H9 (cell line): Measurements from ENCODE around the gene ACACA. TPM values are rescaled to one million over a fixed set of nuclear protein-coding genes. Genes with fewer than 3 reads are reported as not detected.

ENCODE experiments used
- DNase-seq: peaks from one replicate; pipeline ENCODE4 v3.0.0-alpha.2; 2017
- H2AFZ ChIP-seq: one replicate; pipeline ENCODE4 v1.6.1; 2013; ENCODE audit warnings: mild to moderate bottlenecking, low read length, control low read depth, moderate library complexity
- H2AK5ac ChIP-seq: 2 replicates; pipeline ENCODE4 v1.6.1; 2013; ENCODE audit warnings: low read length, control low read depth, mixed read lengths; ENCODE audit not compliant: insufficient read length
- H2BK120ac ChIP-seq: one replicate; pipeline ENCODE4 v1.6.1; 2013; ENCODE audit warnings: low read depth, mild to moderate bottlenecking, low read length, control low read depth, inconsistent platforms; ENCODE audit not compliant: poor library complexity, severe bottlenecking
- H2BK12ac ChIP-seq: 2 replicates; pipeline ENCODE4 v1.6.1; 2013; ENCODE audit warnings: low read length, control low read depth, mixed read lengths, low read depth; ENCODE audit not compliant: insufficient read length
- H2BK15ac ChIP-seq: 2 replicates; pipeline ENCODE4 v1.6.1; 2013; ENCODE audit warnings: low read depth, low read length, control low read depth
- H2BK20ac ChIP-seq: one replicate; pipeline ENCODE4 v1.6.1; 2013; ENCODE audit warnings: low read depth, mild to moderate bottlenecking, low read length, control low read depth, inconsistent platforms; ENCODE audit not compliant: poor library complexity, severe bottlenecking
- H2BK5ac ChIP-seq: 2 replicates; pipeline ENCODE4 v1.6.1; 2013; ENCODE audit warnings: low read length, control low read depth, mixed read lengths; ENCODE audit not compliant: insufficient read length
- H3K14ac ChIP-seq: 2 replicates; pipeline ENCODE4 v1.6.1; 2013; ENCODE audit warnings: low read length, control low read depth; ENCODE audit not compliant: insufficient read depth
- H3K18ac ChIP-seq: 2 replicates; pipeline ENCODE4 v1.6.1; 2013; ENCODE audit warnings: low read depth, mild to moderate bottlenecking, mixed read lengths, low read length, control low read depth; ENCODE audit not compliant: insufficient read length
- H3K23ac ChIP-seq: 2 replicates; pipeline ENCODE4 v1.6.1; 2013; ENCODE audit warnings: low read length, control low read depth, mixed read lengths, low read depth; ENCODE audit not compliant: insufficient read length
- H3K23me2 ChIP-seq: 2 replicates; pipeline ENCODE4 v1.6.1; 2013; ENCODE audit warnings: low read depth, mild to moderate bottlenecking, mixed read lengths, low read length, control low read depth; ENCODE audit not compliant: insufficient read length, poor library complexity, severe bottlenecking
- H3K27ac ChIP-seq: 2 replicates; pipeline ENCODE4 v1.5.1; 2013; ENCODE audit warnings: low read length, control low read depth, mixed read lengths, low read depth; ENCODE audit not compliant: insufficient read length
- H3K27me3 ChIP-seq: 2 replicates; pipeline ENCODE4 v1.6.1; 2013; ENCODE audit warnings: low read length, control low read depth, inconsistent platforms; ENCODE audit not compliant: insufficient read depth
- H3K4ac ChIP-seq: 2 replicates; pipeline ENCODE4 v1.6.1; 2013; ENCODE audit warnings: low read depth, mild to moderate bottlenecking, control low read depth, inconsistent platforms, low read length, moderate library complexity
- H3K4me1 ChIP-seq: 2 replicates; pipeline ENCODE4 v1.6.1; 2013; ENCODE audit warnings: low read length, control low read depth, inconsistent platforms; ENCODE audit not compliant: insufficient read depth
- H3K4me2 ChIP-seq: 2 replicates; pipeline ENCODE4 v1.6.1; 2013; ENCODE audit warnings: low read length, control low read depth, mixed read lengths; ENCODE audit not compliant: insufficient read length, insufficient read depth
- H3K56ac ChIP-seq: 2 replicates; pipeline ENCODE4 v1.6.1; 2013; ENCODE audit warnings: low read depth, mild to moderate bottlenecking, mixed read lengths, low read length, control low read depth; ENCODE audit not compliant: insufficient read length
- H3K79me1 ChIP-seq: 2 replicates; pipeline ENCODE4 v1.6.1; 2013; ENCODE audit warnings: low read depth, mild to moderate bottlenecking, moderate library complexity, low read length, control low read depth, inconsistent platforms; ENCODE audit not compliant: insufficient read depth, poor library complexity, severe bottlenecking
- H3K79me2 ChIP-seq: 2 replicates; pipeline ENCODE4 v1.6.1; 2013; ENCODE audit warnings: low read length, control low read depth, inconsistent platforms; ENCODE audit not compliant: insufficient read depth
- H3K9ac ChIP-seq: 2 replicates; pipeline ENCODE4 v1.6.1; 2013; ENCODE audit warnings: low read length, control low read depth, mixed read lengths; ENCODE audit not compliant: insufficient read length; ENCODE audit errors: extremely low read depth
- H3K9me3 ChIP-seq: one replicate; pipeline ENCODE4 v1.6.1; 2013; ENCODE audit warnings: low read depth, low read length, inconsistent platforms; ENCODE audit not compliant: control insufficient read depth
- H3T11ph ChIP-seq: one replicate; pipeline ENCODE4 v1.6.1; 2013; ENCODE audit warnings: mild to moderate bottlenecking, low read length, control low read depth, inconsistent platforms
- H4K20me1 ChIP-seq: one replicate; pipeline ENCODE4 v1.6.1; 2013; ENCODE audit not compliant: control insufficient read depth, insufficient read length, insufficient read depth
- H4K5ac ChIP-seq: 2 replicates; pipeline ENCODE4 v1.6.1; 2013; ENCODE audit warnings: low read depth, mild to moderate bottlenecking, mixed read lengths, low read length, control low read depth; ENCODE audit not compliant: insufficient read length
- H4K8ac ChIP-seq: replicated peaks from 2 replicates; pipeline ENCODE4 v1.6.1; 2013; ENCODE audit warnings: low read length, control low read depth, mixed read lengths, low read depth; ENCODE audit not compliant: insufficient read length
- H4K91ac ChIP-seq: 2 replicates; pipeline ENCODE4 v1.6.1; 2013; ENCODE audit warnings: low read depth, mild to moderate bottlenecking, moderate library complexity, mixed read lengths, low read length, control low read depth; ENCODE audit not compliant: insufficient read length
- H3K27ac Mint-ChIP-seq, 3 experiments: 2 replicates in 2 of 3; 3 replicates in 1 of 3; pipeline ENCODE4 v1.8.0; 2020 to 2021; ENCODE audit warnings: mixed read lengths in 3 of 3, mild to moderate bottlenecking in 1 of 3, moderate library complexity in 1 of 3
- H3K27me3 Mint-ChIP-seq: 2 replicates; pipeline ENCODE4 v1.8.0; 2021; ENCODE audit warnings: low read depth, mild to moderate bottlenecking, moderate library complexity, mixed read lengths
- H3K36me3 Mint-ChIP-seq, 3 experiments: 2 replicates in 2 of 3; 3 replicates in 1 of 3; pipeline ENCODE4 v1.8.0; 2020 to 2021; ENCODE audit warnings: low read depth in 3 of 3, mixed read lengths in 3 of 3; ENCODE audit not compliant: insufficient read depth in 1 of 3
- H3K4me1 Mint-ChIP-seq, 2 experiments: 2 replicates each; pipeline ENCODE4 v1.8.0; 2020; ENCODE audit warnings: mixed read lengths in 2 of 2
- H3K4me3 Mint-ChIP-seq, 2 experiments: 2 replicates in 1 of 2; 3 replicates in 1 of 2; pipeline ENCODE4 v1.8.0; 2020 to 2021; ENCODE audit warnings: mild to moderate bottlenecking in 2 of 2, mixed read lengths in 2 of 2, moderate library complexity in 1 of 2
- H3K9me3 Mint-ChIP-seq, 2 experiments: 2 replicates in 1 of 2; 3 replicates in 1 of 2; pipeline ENCODE4 v1.8.0; 2020; ENCODE audit warnings: mild to moderate bottlenecking in 2 of 2, mixed read lengths in 2 of 2, moderate library complexity in 1 of 2
- CTCF ChIP-seq: fragments of 200-600 bp; sonication (generic); conservative IDR thresholded peaks from 3 replicates; pipeline ENCODE4 v1.8.0; 2021; ENCODE audit warnings: antibody characterized with exemption, mild to moderate bottlenecking
- WGBS: extraction: QIAGEN DNeasy Blood & Tissue Kit; methylation state at CpG from one replicate; pipeline ENCODE4 v1.1.7; 2013; ENCODE audit warnings: missing lambda C conversion rate, low lambda C conversion rate, mixed read lengths; ENCODE audit not compliant: insufficient read length; ENCODE audit errors: extremely low coverage; 5-methylcytosine and 5-hydroxymethylcytosine counted together
- total RNA-seq: library from RNA; stranded (reverse); gene quantifications from 2 replicates; pipeline ENCODE4 v1.2.1, GENCODE V29; 2021

ACACA gene
- total RNA-seq, 1 experiment from 2014 or later, result 135 TPM

GRCh38 chr17:37197336-37197735, 209.3 kb downstream of the ACACA start:
- Histone ChIP-seq H3K23me2 (no peaks in the 10 kb centered on the region), H3K27ac (no peak overlapping the region), H2BK15ac (no peak overlapping the region), H3K79me1 (no peaks in the 10 kb centered on the region), H2AFZ (no peak overlapping the region), H2BK120ac (no peak overlapping the region), H4K8ac (no peak overlapping the region), H3K9ac (no peak overlapping the region), H4K20me1 (no peaks in the 10 kb centered on the region), H3K14ac (no peak overlapping the region), H3K27me3 (no peaks in the 10 kb centered on the region), H2AK5ac (no peak overlapping the region), H2BK5ac (no peak overlapping the region), H2BK20ac (no peak overlapping the region), H4K5ac (no peak overlapping the region), H3K4me2 (no peak overlapping the region), H3K4me1 (no peaks in the 10 kb centered on the region; the same call in 1 of the 2 replicates), H3K18ac (no peak overlapping the region), H3K4ac (no peak overlapping the region), H3K56ac (no peak overlapping the region), H4K91ac (no peak overlapping the region), H3T11ph (no peak overlapping the region), H3K9me3 (no peaks in the 10 kb centered on the region), H2BK12ac (no peak overlapping the region), H3K23ac (no peak overlapping the region), H3K79me2 (no peaks in the 10 kb centered on the region)
- peaks cover 4 to 10% of the 10 kb centered on the region in 2 experiments; a peak in 3 of 4 replicates for H3K4me1 Mint-ChIP-seq
- no peak for DNase-seq
- WGBS, result no CpG with 5 or more reads among the region's 2 CpGs
- no peak for TF ChIP-seq CTCF
- peaks cover 2 to 29% (median 16%) of the 10 kb centered on the region in 3 experiments; a peak in 5 of 7 replicates for H3K36me3 Mint-ChIP-seq
- H3K9me3 Mint-ChIP-seq, result no peaks in the 10 kb centered on the region
- no peaks in the 10 kb centered on the region for H3K27me3 Mint-ChIP-seq
- no peak overlapping the region for H3K4me3 Mint-ChIP-seq
- H3K27ac Mint-ChIP-seq, result no peak overlapping the region
